ENCODE measurements around the gene OTOP3.
A peak's percentile ranks its signal among the peaks of the same experiment; 100 is the strongest.

The OTOP3 gene

DNA sequence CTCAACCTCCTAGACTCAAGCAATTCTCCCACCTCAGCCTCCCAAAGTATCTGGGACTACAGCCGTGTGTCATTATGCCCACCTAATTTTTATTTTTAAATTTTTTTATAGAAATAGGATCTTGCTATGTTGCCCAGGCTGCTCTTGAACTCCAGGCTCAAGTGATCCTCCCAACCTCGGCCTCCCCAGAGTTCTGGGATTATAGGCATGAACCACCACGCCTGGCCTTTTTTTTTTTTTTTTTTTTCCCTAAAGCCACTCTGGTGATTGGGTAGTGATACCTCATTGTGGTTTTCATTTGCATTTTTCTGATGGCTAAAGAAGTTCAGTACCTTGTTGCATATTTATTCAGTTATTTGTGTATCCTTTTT lies 50.5 kb downstream of the OTOP3 start:
- no peak for DNase-seq (ENCODE audit: low spot score)

DNA sequence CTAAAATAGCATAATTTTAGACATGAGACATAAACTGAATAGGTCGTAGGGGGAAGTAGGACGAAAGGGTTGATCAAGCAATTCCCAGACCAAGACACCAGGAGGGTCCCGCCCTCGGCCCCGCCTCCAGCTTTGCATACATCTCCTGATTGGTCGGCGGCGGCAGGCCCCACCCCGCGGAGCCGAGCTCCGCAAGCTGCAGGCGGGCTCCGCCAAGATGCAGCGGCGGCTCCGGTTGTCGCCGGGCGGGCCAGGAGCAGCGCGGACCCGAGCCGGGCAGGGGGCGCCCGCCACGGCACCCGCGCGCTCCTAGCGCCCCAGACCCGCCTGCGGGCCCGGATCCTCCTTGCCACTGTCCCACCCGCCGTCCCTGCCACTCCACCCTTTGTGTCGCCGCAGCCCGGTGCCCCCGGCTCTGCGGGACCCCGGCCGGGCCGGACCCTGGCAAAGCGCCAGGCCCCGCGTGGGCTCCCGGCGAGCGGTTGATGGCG lies 51.8 kb downstream of the OTOP3 start, which contains the start of gene CDR2L:
Gene CDR2L, plus strand, starts transcription at position 215 of the 491 bp plus-strand sequence. CDS start 412 bp downstream, outside the sequence.
- peak; percentile 97 for DNase-seq (ENCODE audit: low spot score)

DNA sequence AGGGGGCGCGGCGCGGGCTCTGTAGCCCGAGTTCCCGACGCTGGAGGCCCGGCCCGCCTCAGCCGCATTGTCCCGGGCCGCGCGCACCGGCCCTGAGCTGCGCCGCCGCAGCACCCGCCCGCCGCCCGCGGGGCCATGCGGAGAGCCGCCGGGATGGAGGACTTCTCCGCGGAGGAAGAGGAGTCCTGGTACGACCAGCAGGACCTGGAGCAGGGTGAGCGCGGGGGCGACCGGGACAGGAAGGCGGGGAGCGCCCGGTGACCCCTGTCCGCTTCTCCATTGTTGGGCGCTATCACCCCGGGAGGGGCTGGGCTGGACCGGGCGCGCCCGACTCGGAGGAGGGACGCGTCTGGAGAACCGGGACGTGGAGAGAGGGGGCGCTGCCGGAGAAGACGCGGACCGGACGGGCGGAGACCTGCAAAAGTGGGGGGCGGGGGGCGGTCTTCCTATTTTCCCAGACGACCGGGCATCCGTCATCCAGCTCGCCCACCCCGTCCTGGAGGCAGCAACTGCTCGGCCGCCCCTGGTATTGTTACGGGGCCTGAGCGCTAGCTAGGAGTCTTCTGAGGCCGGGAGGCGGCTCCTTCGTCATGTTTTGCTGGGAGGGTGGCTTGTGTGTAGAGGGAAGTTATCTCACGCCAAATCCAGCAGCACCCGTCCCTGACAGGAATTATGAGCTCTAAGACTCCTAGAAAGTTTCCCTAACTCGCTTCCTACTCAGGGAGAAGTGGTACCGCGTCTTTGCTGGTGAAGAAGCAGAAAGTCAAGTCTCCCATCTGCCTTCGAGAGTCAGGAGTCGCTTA lies 52.4 kb downstream of the OTOP3 start:
- DNase-seq (ENCODE audit: low spot score), result peak; percentile 67

DNA sequence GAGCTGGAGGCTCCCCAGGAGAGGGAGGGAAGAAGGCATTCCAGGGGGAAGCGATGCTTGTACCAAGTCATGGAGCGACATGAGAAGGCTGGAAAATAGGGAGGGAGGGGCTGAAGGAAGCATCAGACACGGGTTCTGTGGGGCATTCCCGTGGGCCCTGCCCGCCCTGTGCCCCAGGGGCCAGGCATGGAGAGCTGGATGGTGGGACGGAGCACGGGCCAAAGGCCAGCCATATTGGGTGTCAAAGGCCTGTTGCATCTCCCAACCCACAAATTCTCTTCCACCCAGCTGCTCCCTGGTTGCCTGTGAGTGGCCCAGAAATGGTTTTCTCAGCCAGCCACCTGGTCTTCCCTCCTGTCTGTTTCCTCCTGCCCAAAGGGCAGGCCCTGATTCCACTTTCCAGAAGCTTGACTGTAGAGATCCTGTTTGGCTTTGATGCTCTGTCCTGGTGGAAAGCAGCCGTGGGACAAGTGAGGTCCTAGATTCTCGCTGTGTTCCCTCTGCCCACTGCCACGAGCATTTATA lies 54.9 kb downstream of the OTOP3 start:
- DNase-seq (ENCODE audit: low spot score), result peak; percentile 48

DNA sequence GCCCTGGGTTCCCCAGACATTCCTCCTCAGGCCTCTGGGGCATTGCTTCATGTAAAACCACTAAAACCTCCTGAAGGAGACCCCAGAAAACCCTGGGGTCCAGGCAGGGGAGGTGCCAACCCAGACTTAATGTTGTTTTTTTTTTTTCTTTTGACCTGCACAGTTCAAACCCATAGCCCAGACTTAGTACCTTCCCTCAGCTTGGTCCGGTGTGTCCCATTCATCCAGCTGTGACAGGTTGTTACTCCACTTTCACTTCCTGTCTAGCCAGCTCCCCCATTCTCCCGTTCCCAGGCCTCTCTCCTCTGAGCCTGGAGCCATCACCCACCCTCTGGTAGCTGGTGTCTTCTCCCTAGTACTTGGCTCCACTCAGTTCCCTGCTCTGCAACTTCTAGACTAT lies 56.5 kb downstream of the OTOP3 start:
- no peak for DNase-seq (ENCODE audit: low spot score)

DNA sequence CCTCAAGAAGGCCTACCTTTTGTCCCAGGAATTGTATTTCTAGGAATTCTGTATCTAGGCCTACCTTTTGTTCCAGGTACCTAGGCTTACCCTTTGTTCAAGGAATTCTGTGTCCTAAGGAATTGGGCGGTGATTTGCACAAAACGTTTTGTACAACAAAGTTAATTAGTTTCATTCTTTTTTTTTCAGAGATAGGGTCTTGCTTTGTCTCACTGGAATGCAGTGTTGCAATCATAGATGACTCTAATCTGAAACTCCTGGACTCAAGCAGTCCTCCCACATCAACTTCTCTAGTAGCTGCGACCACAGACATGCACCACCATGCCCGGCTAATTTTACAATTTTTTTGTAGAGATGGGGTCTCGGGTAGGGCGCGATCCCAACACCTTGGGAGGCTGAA lies 58.7 kb downstream of the OTOP3 start:
- DNase-seq (ENCODE audit: low spot score), result no peak

DNA sequence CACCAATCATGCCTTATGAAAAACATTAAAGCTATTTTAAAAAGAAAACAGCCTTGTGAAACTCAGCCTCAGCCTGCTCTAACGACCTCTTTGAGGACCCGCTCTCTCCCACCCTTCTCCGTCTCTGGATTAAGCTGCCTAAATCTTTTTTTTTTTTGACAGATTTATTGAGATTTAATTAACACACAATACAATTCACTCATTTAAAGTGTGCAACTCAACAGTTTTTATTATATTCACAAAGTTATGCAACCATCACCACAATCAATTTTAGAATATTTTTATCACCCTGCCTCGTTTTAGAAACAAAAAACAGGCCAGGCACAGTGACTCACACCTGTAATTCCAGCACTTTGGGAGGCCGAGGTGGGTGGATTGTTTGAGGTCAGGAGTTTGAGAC lies 60.1 kb downstream of the OTOP3 start:
- DNase-seq (ENCODE audit: low spot score), result no peak

DNA sequence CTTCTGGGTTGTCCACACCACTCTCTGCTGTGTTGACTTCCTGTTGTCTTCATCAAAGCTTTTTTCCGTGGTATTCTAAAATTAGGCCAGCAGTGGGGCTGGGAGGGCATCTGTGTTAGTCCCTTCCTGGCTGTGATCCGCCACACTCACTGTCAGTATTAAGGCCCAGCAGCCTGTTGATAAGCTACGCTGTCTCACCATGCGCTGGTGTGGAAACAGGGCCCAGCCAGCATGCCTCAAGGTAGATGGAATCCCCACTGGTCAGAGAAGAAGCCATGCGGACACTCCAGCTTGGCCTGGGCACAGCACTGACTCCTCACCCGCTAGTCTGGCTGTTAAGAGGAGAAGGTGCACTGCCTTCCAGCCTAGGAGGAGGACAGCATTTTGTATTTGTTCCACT lies 63.1 kb downstream of the OTOP3 start:
- DNase-seq (ENCODE audit: low spot score), result peak; percentile 81

DNA sequence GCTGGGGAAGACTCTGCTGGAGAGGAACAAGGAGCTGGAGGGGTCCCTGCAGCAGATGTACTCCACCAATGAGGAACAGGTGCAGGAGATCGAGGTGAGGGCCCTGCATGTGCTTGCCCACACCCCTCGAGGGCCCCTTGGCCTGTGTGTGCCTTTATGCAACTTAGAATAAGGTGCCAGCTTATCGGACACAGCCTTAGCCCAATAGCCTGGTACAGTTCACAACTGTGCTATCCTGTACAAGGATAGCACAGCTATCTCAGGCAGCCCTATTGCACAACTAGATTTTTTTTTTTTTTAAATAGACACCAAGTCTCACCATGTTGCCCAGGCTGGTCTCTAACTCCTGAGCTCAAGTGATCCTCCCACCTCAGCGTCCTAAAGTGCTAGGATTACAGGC lies 63.8 kb downstream of the OTOP3 start:
- DNase-seq (ENCODE audit: low spot score), result no peak
